ENCODE data around the gene TNNI3K. TPM values are rescaled to one million over a fixed set of nuclear protein-coding genes. Genes with fewer than 3 reads are reported as not detected.

TNNI3K gene
- total and polyA plus RNA-seq, 9 of the 15 experiments (the other 6 are each of a cell fraction or from before 2014, with no cell fraction given): 0.21 to 0.53 (median 0.32) TPM; not detected in 5

DNA sequence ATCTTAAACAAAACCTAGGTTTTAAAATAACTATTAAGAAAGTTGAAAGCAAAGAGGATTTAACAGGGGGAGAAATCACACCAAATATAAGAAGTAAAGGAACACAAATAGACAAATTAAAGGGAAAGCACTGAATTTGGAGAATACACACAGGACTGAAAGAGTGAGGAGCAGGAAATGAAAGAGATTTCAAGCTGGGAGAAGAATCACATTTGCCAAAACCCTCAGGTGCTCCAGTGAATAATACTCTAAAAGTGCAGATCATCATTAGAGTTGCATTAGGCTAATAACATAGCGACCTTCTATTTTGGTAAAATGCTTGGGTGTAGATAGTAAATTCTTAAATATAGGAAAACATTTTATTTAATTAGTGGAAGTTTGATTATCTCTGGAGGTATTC lies 127.5 kb downstream of the TNNI3K start:
- H3K9me3 ChIP-seq (replicated peaks; ENCODE audit: control insufficient read depth, insufficient read depth, low read depth, low read length): no peaks in the 10 kb centered on the region; the same call in 1 of the 2 replicates
- no peak for DNase-seq (ENCODE audit: extremely low read depth in 1 of 4, low spot score in 3 of 4)
- no peaks in the 10 kb centered on the region for H3K4me1 ChIP-seq (replicated peaks in 1 of 2; ENCODE audit: control insufficient read depth in 2 of 2, insufficient read depth in 2 of 2, low read length in 2 of 2)
- no peaks in the 10 kb centered on the region for H4K20me1 ChIP-seq (replicated peaks; ENCODE audit: control insufficient read depth, insufficient read depth, low read length)
- no TSS peak for BruUV-seq (replicated peaks)
- no peaks in the 10 kb centered on the region for H3K36me3 ChIP-seq (ENCODE audit: control insufficient read depth, insufficient read depth, low read length)
- in situ Hi-C loops (cut with MboI): no loop called here
- H3K27me3 ChIP-seq (ENCODE audit: control insufficient read depth in 2 of 2, insufficient read depth in 2 of 2, low read length in 2 of 2): no peaks in the 10 kb centered on the region
- WGBS (ENCODE audit: insufficient coverage, low coverage, missing lambda C conversion rate): 0% methylated on average over 1 of the region's 1 CpG
- TF ChIP-seq ARID2 (IDR thresholded peaks at IDR 0.05): no peak
- TF ChIP-seq SMC3 (conservative IDR thresholded peaks at IDR 0.05; ENCODE audit: insufficient read depth, low read depth, low read length): no peak
- TF ChIP-seq L3MBTL2 (IDR thresholded peaks at IDR 0.05): no peak
- TF ChIP-seq KDM5B (IDR thresholded peaks at IDR 0.05; ENCODE audit: insufficient replicate concordance, low read depth, low read length): no peak
- no peak for TF ChIP-seq KAT7 (CRISPR knock-in tag; IDR thresholded peaks at IDR 0.05; ENCODE audit: borderline replicate concordance)
- TF ChIP-seq ELF1 (tag; IDR thresholded peaks at IDR 0.05): no peak
- no peak for TF ChIP-seq E2F3 (CRISPR knock-in tag; IDR thresholded peaks at IDR 0.05)
- TF ChIP-seq SMAD2 (IDR thresholded peaks at IDR 0.05; ENCODE audit: low read depth, low read length): no peak
- TF ChIP-seq, protein P1, sequence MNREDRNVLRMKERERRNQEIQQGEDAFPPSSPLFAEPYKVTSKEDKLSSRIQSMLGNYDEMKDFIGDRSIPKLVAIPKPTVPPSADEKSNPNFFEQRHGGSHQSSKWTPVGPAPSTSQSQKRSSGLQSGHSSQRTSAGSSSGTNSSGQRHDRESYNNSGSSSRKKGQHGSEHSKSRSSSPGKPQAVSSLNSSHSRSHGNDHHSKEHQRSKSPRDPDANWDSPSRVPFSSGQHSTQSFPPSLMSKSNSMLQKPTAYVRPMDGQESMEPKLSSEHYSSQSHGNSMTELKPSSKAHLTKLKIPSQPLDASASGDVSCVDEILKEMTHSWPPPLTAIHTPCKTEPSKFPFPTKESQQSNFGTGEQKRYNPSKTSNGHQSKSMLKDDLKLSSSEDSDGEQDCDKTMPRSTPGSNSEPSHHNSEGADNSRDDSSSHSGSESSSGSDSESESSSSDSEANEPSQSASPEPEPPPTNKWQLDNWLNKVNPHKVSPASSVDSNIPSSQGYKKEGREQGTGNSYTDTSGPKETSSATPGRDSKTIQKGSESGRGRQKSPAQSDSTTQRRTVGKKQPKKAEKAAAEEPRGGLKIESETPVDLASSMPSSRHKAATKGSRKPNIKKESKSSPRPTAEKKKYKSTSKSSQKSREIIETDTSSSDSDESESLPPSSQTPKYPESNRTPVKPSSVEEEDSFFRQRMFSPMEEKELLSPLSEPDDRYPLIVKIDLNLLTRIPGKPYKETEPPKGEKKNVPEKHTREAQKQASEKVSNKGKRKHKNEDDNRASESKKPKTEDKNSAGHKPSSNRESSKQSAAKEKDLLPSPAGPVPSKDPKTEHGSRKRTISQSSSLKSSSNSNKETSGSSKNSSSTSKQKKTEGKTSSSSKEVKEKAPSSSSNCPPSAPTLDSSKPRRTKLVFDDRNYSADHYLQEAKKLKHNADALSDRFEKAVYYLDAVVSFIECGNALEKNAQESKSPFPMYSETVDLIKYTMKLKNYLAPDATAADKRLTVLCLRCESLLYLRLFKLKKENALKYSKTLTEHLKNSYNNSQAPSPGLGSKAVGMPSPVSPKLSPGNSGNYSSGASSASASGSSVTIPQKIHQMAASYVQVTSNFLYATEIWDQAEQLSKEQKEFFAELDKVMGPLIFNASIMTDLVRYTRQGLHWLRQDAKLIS (CRISPR knock-in tag; IDR thresholded peaks at IDR 0.05): no peak
- no peak for TF ChIP-seq ZNF764 (CRISPR knock-in tag; IDR thresholded peaks at IDR 0.05; ENCODE audit: low read depth)
- TF ChIP-seq, protein P2, sequence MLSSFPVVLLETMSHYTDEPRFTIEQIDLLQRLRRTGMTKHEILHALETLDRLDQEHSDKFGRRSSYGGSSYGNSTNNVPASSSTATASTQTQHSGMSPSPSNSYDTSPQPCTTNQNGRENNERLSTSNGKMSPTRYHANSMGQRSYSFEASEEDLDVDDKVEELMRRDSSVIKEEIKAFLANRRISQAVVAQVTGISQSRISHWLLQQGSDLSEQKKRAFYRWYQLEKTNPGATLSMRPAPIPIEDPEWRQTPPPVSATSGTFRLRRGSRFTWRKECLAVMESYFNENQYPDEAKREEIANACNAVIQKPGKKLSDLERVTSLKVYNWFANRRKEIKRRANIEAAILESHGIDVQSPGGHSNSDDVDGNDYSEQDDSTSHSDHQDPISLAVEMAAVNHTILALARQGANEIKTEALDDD (IDR thresholded peaks at IDR 0.05): no peak
- TF ChIP-seq ZBED1 (IDR thresholded peaks at IDR 0.05): no peak
- H2AFZ ChIP-seq (ENCODE audit: low read depth, low read length): no peak overlapping the region
- intact Hi-C loops (cut with micrococcal nuclease): no loop called here
- H3K9me1 ChIP-seq (ENCODE audit: control insufficient read depth, insufficient read depth, low read length): no peaks in the 10 kb centered on the region
- CTCF ChIA-PET (ENCODE audit: low intra/inter-chr PET ratio): no interaction called here
- ATAC-seq: no peak
- no peak overlapping the region for H3K27ac ChIP-seq (ENCODE audit: extremely low read depth, low read depth, low read length)
- no peak for FAIRE-seq
- POLR2A ChIA-PET: no interaction called here
- H3K79me2 ChIP-seq (ENCODE audit: control insufficient read depth, insufficient read depth, low read length): no peaks in the 10 kb centered on the region
- H3K9ac ChIP-seq (ENCODE audit: insufficient read depth in 1 of 2, low read depth in 2 of 2, low read length in 2 of 2): no peak overlapping the region
- no peak overlapping the region for H3K4me2 ChIP-seq (ENCODE audit: insufficient read depth, low read length)
- H3K4me3 ChIP-seq: no peak overlapping the region

All from K562 (cell line).